OCI-LY1 (cell line): ENCODE measurements around the gene STXBP6.

Experiments used
- H2AFZ ChIP-seq: fragments of 200-600 bp; sonication (generic), shearing (Covaris generic); 2 replicates; pipeline ENCODE4 v1.6.0; 2014; ENCODE audit warnings: antibody characterized with exemption, mild to moderate bottlenecking, low read length
- H3F3A ChIP-seq: fragments of 200-600 bp; sonication (generic), shearing (Covaris generic); 2 replicates; pipeline ENCODE4 v1.6.0; 2014; ENCODE audit warnings: mild to moderate bottlenecking, antibody characterized with exemption, low read length, moderate library complexity; ENCODE audit not compliant: insufficient read depth
- H3K27ac ChIP-seq: fragments of 200-600 bp; sonication (generic); 2 replicates; pipeline ENCODE4 v1.5.1; 2014; ENCODE audit warnings: low read length, mixed run types, mild to moderate bottlenecking, low read depth; ENCODE audit not compliant: poor library complexity, severe bottlenecking
- H3K27me3 ChIP-seq: fragments of 200-600 bp; sonication (generic); 2 replicates; pipeline ENCODE4 v1.6.0; 2014; ENCODE audit warnings: antibody characterized with exemption, mild to moderate bottlenecking, low read length, moderate library complexity; ENCODE audit not compliant: insufficient read depth
- H3K36me3 ChIP-seq: fragments of 200-600 bp; sonication (generic); 2 replicates; pipeline ENCODE4 v1.6.1; 2014; ENCODE audit warnings: mild to moderate bottlenecking, antibody characterized with exemption, low read length, moderate library complexity, mixed read lengths; ENCODE audit not compliant: insufficient read depth
- H3K4me1 ChIP-seq: fragments of 200-600 bp; sonication (generic); 2 replicates; pipeline ENCODE4 v1.5.1; 2014; ENCODE audit warnings: mild to moderate bottlenecking, low read length, moderate library complexity; ENCODE audit not compliant: insufficient read depth, severe bottlenecking
- H3K4me2 ChIP-seq: fragments of 200-600 bp; sonication (generic), shearing (Covaris generic); 2 replicates; pipeline ENCODE4 v1.6.1; 2014; ENCODE audit warnings: low read length
- H3K4me3 ChIP-seq: fragments of 200-600 bp; sonication (generic); 2 replicates; pipeline ENCODE4 v1.5.1; 2014; ENCODE audit warnings: low read length, low read depth, mild to moderate bottlenecking, mixed read lengths; ENCODE audit not compliant: poor library complexity, severe bottlenecking
- H3K79me2 ChIP-seq: fragments of 200-600 bp; shearing (Covaris generic); 2 replicates; pipeline ENCODE4 v1.6.1; 2016; ENCODE audit warnings: mixed run types, low read length, mixed read lengths; ENCODE audit not compliant: insufficient read depth
- H3K9ac ChIP-seq: fragments of 200-600 bp; sonication (generic), shearing (Covaris generic); 2 replicates; pipeline ENCODE4 v1.6.1; 2014; ENCODE audit warnings: mild to moderate bottlenecking, low read length, mixed read lengths
- H3K9me2 ChIP-seq: fragments of 200-600 bp; sonication (generic), shearing (Covaris generic); 2 replicates; pipeline ENCODE4 v1.6.1; 2014; ENCODE audit warnings: low read depth, mild to moderate bottlenecking, low read length, mixed read lengths
- H3K9me3 ChIP-seq: fragments of 200-600 bp; shearing (Covaris generic); 2 replicates; pipeline ENCODE4 v1.6.1; 2014; ENCODE audit warnings: low read length, mixed read lengths
- H4K20me1 ChIP-seq: fragments of 200-600 bp; sonication (generic), shearing (Covaris generic); 2 replicates; pipeline ENCODE4 v1.6.0; 2016; ENCODE audit warnings: mild to moderate bottlenecking, low read length; ENCODE audit not compliant: insufficient read depth
- CTCF ChIP-seq: fragments of 200-600 bp; sonication (generic), shearing (Covaris generic); IDR thresholded peaks from 2 replicates; pipeline ENCODE4 v1.5.1; 2017; ENCODE audit warnings: mild to moderate bottlenecking, antibody characterized with exemption, low read length, moderate library complexity, mixed read lengths
- EZH2 ChIP-seq: fragments of 200-600 bp; sonication (generic), shearing (Covaris generic); IDR thresholded peaks from 2 replicates; pipeline ENCODE4 v1.8.0; 2017; ENCODE audit warnings: borderline replicate concordance, mixed run types, mild to moderate bottlenecking, antibody characterized with exemption, low read length, moderate library complexity, mixed read lengths

The STXBP6 gene

GRCh38 chr14:24913021-24913420 lies 136.9 kb downstream of the STXBP6 start:
- Histone ChIP-seq H3K79me2 (no peaks in the 10 kb centered on the region), H3K9me2 (no peaks in the 10 kb centered on the region), H3K9me3 (no peaks in the 10 kb centered on the region), H3F3A (no peaks in the 10 kb centered on the region), H3K4me1 (peaks cover 20% of the 10 kb centered on the region), H3K27ac (no peak overlapping the region), H4K20me1 (no peaks in the 10 kb centered on the region), H2AFZ (no peak overlapping the region), H3K4me2 (no peak overlapping the region), H3K27me3 (no peaks in the 10 kb centered on the region), H3K36me3 (no peaks in the 10 kb centered on the region), H3K4me3 (no peak overlapping the region), H3K9ac (no peak overlapping the region)
- TF ChIP-seq EZH2 (no peak), CTCF (no peak)

- Histone ChIP-seq H3K79me2 (no peaks in the 10 kb centered on the region), H3K27me3 (no peaks in the 10 kb centered on the region), H3F3A (no peaks in the 10 kb centered on the region), H3K4me1 (peaks cover 20% of the 10 kb centered on the region), H3K36me3 (no peaks in the 10 kb centered on the region), H3K9ac (no peak overlapping the region), H3K4me2 (no peak overlapping the region), H4K20me1 (no peaks in the 10 kb centered on the region), H2AFZ (no peak overlapping the region), H3K9me3 (no peaks in the 10 kb centered on the region), H3K27ac (no peak overlapping the region), H3K9me2 (no peaks in the 10 kb centered on the region), H3K4me3 (no peak overlapping the region)
- no peak for TF ChIP-seq EZH2
- no peak for TF ChIP-seq CTCF
These were observed 138.4 kb downstream of the STXBP6 start for GRCh38 chr14:24911324-24912109.

DNA sequence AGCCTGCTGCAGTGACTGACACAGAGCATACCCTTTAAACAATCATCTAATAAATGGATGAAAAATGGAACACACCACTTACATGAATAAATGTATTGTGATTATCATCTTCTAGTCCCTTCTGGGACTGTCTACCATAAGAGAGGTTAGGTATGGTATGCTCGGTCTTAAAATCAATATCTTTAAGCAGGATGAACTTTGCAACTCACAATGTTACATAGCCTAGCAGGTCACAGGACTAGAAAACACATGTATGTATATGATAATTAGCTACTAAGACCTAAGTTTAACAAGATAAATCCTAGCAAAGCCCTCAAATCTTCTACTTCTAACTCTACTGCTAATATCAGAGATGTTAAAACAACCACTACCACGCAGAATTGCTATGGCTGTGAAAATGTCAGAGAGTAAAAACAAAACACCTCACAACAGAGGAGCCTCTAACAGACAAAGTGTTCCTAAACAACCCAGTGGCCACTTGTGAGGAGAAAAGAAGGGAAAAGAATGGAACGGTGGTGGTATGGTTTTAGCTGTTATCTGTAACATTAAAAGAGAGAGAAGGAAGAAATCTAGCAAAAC lies 139.4 kb downstream of the STXBP6 start:
- Histone ChIP-seq H3K27ac (no peak overlapping the region), H3F3A (no peaks in the 10 kb centered on the region), H3K9me2 (no peaks in the 10 kb centered on the region), H3K9me3 (no peaks in the 10 kb centered on the region), H2AFZ (no peak overlapping the region), H3K4me1 (peaks cover 20% of the 10 kb centered on the region), H3K9ac (no peak overlapping the region), H3K4me2 (no peak overlapping the region), H4K20me1 (no peaks in the 10 kb centered on the region), H3K79me2 (no peaks in the 10 kb centered on the region), H3K4me3 (no peak overlapping the region), H3K27me3 (no peaks in the 10 kb centered on the region), H3K36me3 (no peaks in the 10 kb centered on the region)
- TF ChIP-seq EZH2 (no peak), CTCF (no peak)
